IMR-90 (cell line): ENCODE data around the gene CABCOCO1. TPM values are rescaled to one million over a fixed set of nuclear protein-coding genes. Genes with fewer than 3 reads are reported as not detected.

Experiments
- ATAC-seq: fragments of 200-7000 bp; cut with Tn5 transposase; 2 replicates; pipeline ENCODE4 v1.9.1; 2020; ENCODE audit warnings: low read depth, mild to moderate bottlenecking, moderate library complexity
- BruUV-seq: library from RNA; stranded (reverse); fragments of 400-500 nt; replicated peaks from 2 replicates; lab custom pipeline; 2021; lab: Mats Ljungman, UMichigan
- CTCF ChIA-PET: fragments of 300-600 bp; formaldehyde crosslinking; extraction: SDS; loops from one replicate; lab custom pipeline; 2021; ENCODE audit warnings: antibody characterized with exemption; lab: Yijun Ruan, JAX
- POLR2A ChIA-PET: fragments of 300-600 bp; sonication (Branson Sonifier 250); formaldehyde crosslinking; loops from one replicate; lab custom pipeline; 2022; ENCODE audit warnings: antibody characterized with exemption; ENCODE audit not compliant: unreplicated experiment; lab: Charles Lee
- DNase-seq: peaks from one replicate; pipeline ENCODE4 v3.0.0; 2013
- H2AFZ ChIP-seq: replicated peaks from 2 replicates; pipeline ENCODE3; 2013; ENCODE audit warnings: low read length, mild to moderate bottlenecking; ENCODE audit not compliant: poor library complexity
- H2AK5ac ChIP-seq: 2 replicates; pipeline ENCODE4 v1.6.1; 2013; ENCODE audit warnings: low read depth, low read length, inconsistent platforms
- H2AK9ac ChIP-seq: replicated peaks from 2 replicates; pipeline ENCODE3; 2013; ENCODE audit warnings: mild to moderate bottlenecking, low read depth, low read length, moderate library complexity; ENCODE audit not compliant: poor library complexity
- H2BK120ac ChIP-seq: 2 replicates; pipeline ENCODE4 v1.6.1; 2013; ENCODE audit warnings: low read depth, low read length, inconsistent platforms
- H2BK15ac ChIP-seq: 3 replicates; pipeline ENCODE4 v1.6.1; 2013; ENCODE audit warnings: low read depth, low read length, inconsistent platforms
- H2BK20ac ChIP-seq: 2 replicates; pipeline ENCODE4 v1.6.1; 2013; ENCODE audit warnings: low read depth, mild to moderate bottlenecking, inconsistent platforms, low read length, moderate library complexity
- H2BK5ac ChIP-seq: 2 replicates; pipeline ENCODE4 v1.6.1; 2013; ENCODE audit warnings: mild to moderate bottlenecking, low read depth, low read length, inconsistent platforms; ENCODE audit not compliant: poor library complexity, severe bottlenecking
- H3K14ac ChIP-seq: replicated peaks from 2 replicates; pipeline ENCODE4 v1.6.1; 2013; ENCODE audit warnings: low read depth, low read length, inconsistent platforms
- H3K18ac ChIP-seq: 2 replicates; pipeline ENCODE4 v1.6.1; 2013; ENCODE audit warnings: low read depth, low read length, control low read depth
- H3K23ac ChIP-seq: 2 replicates; pipeline ENCODE4 v1.6.1; 2013; ENCODE audit warnings: low read depth, low read length, inconsistent platforms
- H3K27ac ChIP-seq: 2 replicates; pipeline ENCODE4 v1.5.1; 2013; ENCODE audit warnings: mild to moderate bottlenecking, control low read depth, low read length; ENCODE audit not compliant: insufficient read depth
- H3K27me3 ChIP-seq: 2 replicates; pipeline ENCODE4 v1.6.1; 2013; ENCODE audit warnings: low read length; ENCODE audit not compliant: control insufficient read depth, insufficient read depth
- H3K36me3 ChIP-seq: 2 replicates; pipeline ENCODE4 v1.6.1; 2013; ENCODE audit warnings: low read length, mixed read lengths; ENCODE audit not compliant: control insufficient read depth, insufficient read depth
- H3K4ac ChIP-seq: 2 replicates; pipeline ENCODE4 v1.6.1; 2013; ENCODE audit warnings: low read depth, low read length, inconsistent platforms
- H3K4me1 ChIP-seq: 2 replicates; pipeline ENCODE4 v1.6.1; 2013; ENCODE audit warnings: low read length, mixed read lengths; ENCODE audit not compliant: control insufficient read depth, insufficient read depth
- H3K4me2 ChIP-seq: 2 replicates; pipeline ENCODE4 v1.6.1; 2013; ENCODE audit warnings: low read depth, mild to moderate bottlenecking, control low read depth, low read length, moderate library complexity
- H3K4me3 ChIP-seq: 2 replicates; pipeline ENCODE4 v1.5.1; 2013; ENCODE audit warnings: low read depth, mild to moderate bottlenecking, control low read depth, low read length, moderate library complexity; ENCODE audit not compliant: insufficient read depth
- H3K56ac ChIP-seq: 2 replicates; pipeline ENCODE4 v1.6.1; 2013; ENCODE audit warnings: low read length, inconsistent platforms; ENCODE audit not compliant: insufficient read depth; ENCODE audit errors: extremely low read depth
- H3K79me1 ChIP-seq, 2 experiments: 2 replicates each; pipeline ENCODE4 v1.6.1; 2013; ENCODE audit warnings: low read length in 2 of 2, inconsistent platforms in 1 of 2, low read depth in 1 of 2
- H3K9ac ChIP-seq: 2 replicates; pipeline ENCODE4 v1.6.1; 2013; ENCODE audit warnings: low read depth, low read length, control low read depth
- H3K9me1 ChIP-seq: 2 replicates; pipeline ENCODE4 v1.6.1; 2013; ENCODE audit warnings: low read length, inconsistent platforms; ENCODE audit not compliant: insufficient read depth
- H3K9me3 ChIP-seq: 2 replicates; pipeline ENCODE4 v1.6.1; 2013; ENCODE audit warnings: low read length; ENCODE audit not compliant: control insufficient read depth, insufficient read depth
- H4K20me1 ChIP-seq: 2 replicates; pipeline ENCODE4 v1.6.1; 2013; ENCODE audit warnings: low read length, inconsistent platforms; ENCODE audit not compliant: insufficient read depth
- H4K5ac ChIP-seq: 2 replicates; pipeline ENCODE4 v1.6.1; 2013; ENCODE audit warnings: mild to moderate bottlenecking, low read depth, low read length, control low read depth
- H4K8ac ChIP-seq, 2 experiments: 2 replicates each; pipeline ENCODE4 v1.6.1; 2013; ENCODE audit warnings: low read depth in 2 of 2, low read length in 2 of 2, control low read depth in 1 of 2, inconsistent platforms in 1 of 2
- H4K91ac ChIP-seq: 2 replicates; pipeline ENCODE4 v1.6.1; 2013; ENCODE audit warnings: low read depth, low read length, inconsistent platforms; ENCODE audit not compliant: insufficient read depth
- CEBPB ChIP-seq: IDR thresholded peaks from 2 replicates; pipeline ENCODE4 v1.6.1; 2012; ENCODE audit warnings: low read depth, low read length, improper control_type of control experiment
- FOS ChIP-seq: fragments of 150-350 bp; IDR thresholded peaks from 2 replicates; pipeline ENCODE4 v1.6.1; 2016; ENCODE audit warnings: low read depth, low read length
- MAFK ChIP-seq: IDR thresholded peaks from 2 replicates; pipeline ENCODE4 v1.6.1; 2012; ENCODE audit warnings: low read depth, low read length, improper control_type of control experiment
- dilution Hi-C: fragments of 300-500 bp; cut with HindIII; formaldehyde crosslinking; loops from one replicate; pipeline ENCODE4 v1.14.3; 2018; ENCODE audit warnings: low sequenced_read_pairs; ENCODE audit not compliant: unreplicated experiment
- in situ Hi-C: fragments of 300-500 bp; cut with MboI; formaldehyde crosslinking; loops from 3 replicates; pipeline ENCODE4 v1.14.3; 2019; ENCODE audit warnings: low sequenced_read_pairs, inconsistent platforms, mixed read lengths
- intact Hi-C: fragments of 100-400 bp; cut with micrococcal nuclease; formaldehyde crosslinking; loops from 2 replicates; pipeline ENCODE4 v1.10.0; 2022
- polyA plus RNA-seq, 3 experiments: library from polyadenylated mRNA; depleted of rRNA; stranded (reverse); fragments of >200 nt; gene quantifications; 2 replicates each; pipeline ENCODE4 v1.2.3, GENCODE V29; 2012; ENCODE audit warnings: low replicate concordance in 1 of 3
- total RNA-seq: library from RNA; depleted of rRNA; stranded (reverse); fragments of >200 nt; gene quantifications from 2 replicates; pipeline ENCODE4 v1.2.3, GENCODE V29; 2012

The CABCOCO1 gene
- total and polyA plus RNA-seq, 2 of the 4 experiments (the other 2 are of a cell fraction) = 0.18 to 0.31 TPM

- no peaks in the 10 kb centered on the region for H3K27me3 ChIP-seq
- peak overlapping the region; percentile 92; the same call in 1 of the 2 replicates for H3K18ac ChIP-seq
- H3K56ac ChIP-seq = peak overlapping the region; percentile 56; the same call in 1 of the 2 replicates
- H3K4me3 ChIP-seq = no peak overlapping the region
- 0 out of 2 replicates have a peak, but pooled peaks cover 3% of the 10 kb centered on the region for H3K9me1 ChIP-seq
- H3K4me2 ChIP-seq = no peak overlapping the region
- no peak overlapping the region for H3K9ac ChIP-seq
- H2BK15ac ChIP-seq = 0 out of 3 replicates have a peak overlapping the region, but pooled peaks have one; percentile 54
- ATAC-seq (peak; percentile 61), DNase-seq (peak; percentile 63)
- H2BK5ac ChIP-seq = peak overlapping the region; percentile 52
- no peaks in the 10 kb centered on the region for H3K79me1 ChIP-seq
- ChIA-PET CTCF (no interaction called here), POLR2A (interaction anchor here (1.1 kb wide), 1 partner anchor 12 kb away, joined by 6 read pairs; no protein-coding TSS in a partner anchor)
- BruUV-seq = no TSS peak
- H3K4me1 ChIP-seq = peaks cover 6% of the 10 kb centered on the region
- dilution Hi-C loops = no loop called here
- peak overlapping the region; percentile 68 for H3K23ac ChIP-seq
- peak overlapping the region; percentile 90 for H2BK120ac ChIP-seq
- in situ Hi-C loops = no loop called here
- no peak overlapping the region for H2AK9ac ChIP-seq
- H2AFZ ChIP-seq = peak overlapping the region; percentile 26
- no peaks in the 10 kb centered on the region for H3K36me3 ChIP-seq
- no peak overlapping the region for H4K5ac ChIP-seq
- H4K20me1 ChIP-seq = no peaks in the 10 kb centered on the region
- TF ChIP-seq FOS (no peak), MAFK (no peak), CEBPB (peak; percentile 83)
- intact Hi-C loops = no loop called here
- H3K27ac ChIP-seq = no peak overlapping the region; the same call in 1 of the 2 replicates
- peak overlapping the region; percentile 97 for H2BK20ac ChIP-seq
- H4K8ac ChIP-seq = peak overlapping the region; percentile 48 to 78; a peak in 3 of 4 replicates
- peak overlapping the region; percentile 84 for H4K91ac ChIP-seq
- H3K14ac ChIP-seq = peak overlapping the region; percentile 76
- no peaks in the 10 kb centered on the region for H3K9me3 ChIP-seq
- H3K4ac ChIP-seq = peak overlapping the region; percentile 81
- 0 out of 2 replicates have a peak overlapping the region, but pooled peaks have one; percentile 83 for H2AK5ac ChIP-seq
Observed at GRCh38 chr10:61655335-61655851, 7.3 kb upstream of the CABCOCO1 start.
